ENCODE data around the gene SSBP2. TPM values are rescaled to one million over a fixed set of nuclear protein-coding genes. Genes with fewer than 3 reads are reported as not detected.

The SSBP2 gene
- total RNA-seq, 4 donors from 2014 or later, result 54.1 to 136 (median 69.8) TPM

DNA sequence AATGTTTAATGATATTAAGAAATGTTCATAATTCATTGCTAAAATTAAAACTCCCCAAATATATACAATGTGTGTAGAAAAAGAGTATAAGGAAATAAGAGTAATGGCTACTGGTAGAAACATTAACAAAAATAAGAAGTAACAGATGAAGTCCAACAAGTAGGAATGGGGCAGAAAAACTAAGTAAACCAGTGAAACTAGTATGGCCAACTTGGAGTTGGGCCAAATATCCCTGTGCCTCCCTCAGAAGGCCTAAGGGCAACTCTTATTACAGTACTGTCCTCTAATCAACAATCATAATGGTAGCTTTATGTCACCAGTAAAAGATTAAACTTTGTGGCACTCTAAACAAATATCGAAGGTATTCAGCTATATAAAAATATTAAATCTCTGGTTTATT is 93.5 kb downstream of the SSBP2 start:
- no peak for TF ChIP-seq EP300 (IDR thresholded peaks at IDR 0.05)
- TF ChIP-seq, protein P1, sequence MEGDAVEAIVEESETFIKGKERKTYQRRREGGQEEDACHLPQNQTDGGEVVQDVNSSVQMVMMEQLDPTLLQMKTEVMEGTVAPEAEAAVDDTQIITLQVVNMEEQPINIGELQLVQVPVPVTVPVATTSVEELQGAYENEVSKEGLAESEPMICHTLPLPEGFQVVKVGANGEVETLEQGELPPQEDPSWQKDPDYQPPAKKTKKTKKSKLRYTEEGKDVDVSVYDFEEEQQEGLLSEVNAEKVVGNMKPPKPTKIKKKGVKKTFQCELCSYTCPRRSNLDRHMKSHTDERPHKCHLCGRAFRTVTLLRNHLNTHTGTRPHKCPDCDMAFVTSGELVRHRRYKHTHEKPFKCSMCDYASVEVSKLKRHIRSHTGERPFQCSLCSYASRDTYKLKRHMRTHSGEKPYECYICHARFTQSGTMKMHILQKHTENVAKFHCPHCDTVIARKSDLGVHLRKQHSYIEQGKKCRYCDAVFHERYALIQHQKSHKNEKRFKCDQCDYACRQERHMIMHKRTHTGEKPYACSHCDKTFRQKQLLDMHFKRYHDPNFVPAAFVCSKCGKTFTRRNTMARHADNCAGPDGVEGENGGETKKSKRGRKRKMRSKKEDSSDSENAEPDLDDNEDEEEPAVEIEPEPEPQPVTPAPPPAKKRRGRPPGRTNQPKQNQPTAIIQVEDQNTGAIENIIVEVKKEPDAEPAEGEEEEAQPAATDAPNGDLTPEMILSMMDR (IDR thresholded peaks at IDR 0.05), result no peak
- TF ChIP-seq POLR2AphosphoS5 (IDR thresholded peaks at IDR 0.05), result no peak
- TF ChIP-seq POLR2A (IDR thresholded peaks at IDR 0.05), result no peak
- Histone ChIP-seq H3K27ac (no peak overlapping the region), H3K36me3 (no peaks in the 10 kb centered on the region), H3K4me3 (no peak overlapping the region), H3K27me3 (no peaks in the 10 kb centered on the region), H3K4me1 (no peaks in the 10 kb centered on the region), H3K9me3 (no peaks in the 10 kb centered on the region)
- 89% methylated on average over 1 of the region's 1 CpG for WGBS
- DNase-seq (ENCODE audit: low spot score in 2 of 2), result no peak

DNA sequence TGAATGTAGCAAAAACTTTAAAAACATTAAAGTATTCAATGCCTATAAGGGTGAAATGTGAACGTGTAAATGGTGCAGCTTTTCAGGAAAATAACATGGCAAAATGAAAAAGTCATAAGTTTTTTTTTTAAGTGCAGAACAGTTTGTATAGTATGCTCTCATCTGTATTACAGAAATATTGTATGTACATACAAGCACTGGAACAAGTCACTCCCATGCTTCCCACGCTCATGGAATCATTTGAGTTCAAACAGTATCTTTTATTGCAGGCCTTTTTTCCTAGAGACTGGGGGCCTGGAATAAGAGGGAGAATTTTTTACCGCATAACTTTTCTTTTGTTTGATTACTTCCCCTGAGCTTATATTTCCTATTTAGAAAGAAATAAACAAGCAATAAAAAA is 94.1 kb downstream of the SSBP2 start:
- no peaks in the 10 kb centered on the region for H3K4me1 ChIP-seq
- no peak overlapping the region for H3K27ac ChIP-seq
- no peaks in the 10 kb centered on the region for H3K9me3 ChIP-seq
- no peaks in the 10 kb centered on the region for H3K27me3 ChIP-seq
- DNase-seq (ENCODE audit: low spot score in 2 of 2), result no peak
- no peaks in the 10 kb centered on the region for H3K36me3 ChIP-seq
- no peak overlapping the region for H3K4me3 ChIP-seq
- WGBS, result 83% methylated on average over 3 of the region's 3 CpGs
- no peak for TF ChIP-seq POLR2AphosphoS5 (IDR thresholded peaks at IDR 0.05)

DNA sequence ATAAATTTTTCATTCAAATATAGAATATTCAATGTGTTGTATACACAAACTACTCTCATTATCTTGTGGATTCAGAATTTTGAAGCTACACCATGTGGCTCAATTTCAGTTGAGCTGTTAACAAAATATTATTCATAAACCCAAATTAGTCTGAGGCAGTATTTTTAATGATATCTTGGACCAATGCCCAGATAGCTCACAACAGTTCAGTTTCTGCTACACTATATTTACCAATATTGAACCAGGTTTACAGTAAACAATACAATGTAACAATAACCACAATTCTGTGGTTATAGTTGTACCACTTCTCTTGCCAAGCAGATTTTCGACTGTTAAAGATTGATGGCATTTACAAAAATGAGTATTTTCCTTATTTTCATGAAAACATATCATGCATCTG is 99.9 kb downstream of the SSBP2 start:
- no peak overlapping the region for H3K4me3 ChIP-seq
- no peak for DNase-seq (ENCODE audit: low spot score in 2 of 2)
- H3K27ac ChIP-seq, result no peak overlapping the region
- no peaks in the 10 kb centered on the region for H3K36me3 ChIP-seq
- WGBS, result 50% methylated on average over 1 of the region's 1 CpG
- no peaks in the 10 kb centered on the region for H3K9me3 ChIP-seq
- TF ChIP-seq POLR2A (IDR thresholded peaks at IDR 0.05) (no peak), EP300 (IDR thresholded peaks at IDR 0.05) (no peak), POLR2AphosphoS5 (IDR thresholded peaks at IDR 0.05) (no peak)
- TF ChIP-seq, protein P1 (IDR thresholded peaks at IDR 0.05), result no peak
- H3K4me1 ChIP-seq, result peaks cover 3% of the 10 kb centered on the region
- H3K27me3 ChIP-seq, result no peaks in the 10 kb centered on the region

DNA sequence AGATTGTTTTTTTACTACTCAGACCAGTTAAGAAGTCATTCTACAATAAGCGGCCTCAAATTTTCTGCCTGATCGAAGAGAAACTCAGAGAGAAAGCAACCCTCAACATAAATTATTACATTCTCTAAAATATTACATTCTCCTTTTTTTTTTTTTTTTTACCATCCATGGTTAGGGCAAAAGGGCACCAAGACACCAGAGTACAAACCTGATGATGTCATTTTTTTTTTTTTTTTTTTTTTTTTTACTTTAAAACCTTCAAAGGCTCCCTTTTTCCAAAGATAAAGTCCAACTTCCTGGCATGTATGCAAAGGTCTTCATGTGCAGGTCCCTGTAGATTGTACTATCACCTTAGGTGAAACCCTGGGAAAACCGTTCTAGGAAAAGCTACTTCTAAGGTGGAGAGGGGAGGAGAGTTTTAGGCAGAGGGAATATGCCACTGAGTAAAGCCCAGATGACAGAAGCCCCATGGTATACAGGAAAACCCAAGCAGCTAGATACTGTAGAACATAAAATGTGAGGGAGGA is 104.4 kb downstream of the SSBP2 start:
- TF ChIP-seq, protein P1 (IDR thresholded peaks at IDR 0.05), result no peak
- TF ChIP-seq POLR2A (IDR thresholded peaks at IDR 0.05) (no peak), POLR2AphosphoS5 (IDR thresholded peaks at IDR 0.05) (no peak), EP300 (IDR thresholded peaks at IDR 0.05) (no peak)
- Histone ChIP-seq H3K4me3 (no peak overlapping the region), H3K27me3 (no peaks in the 10 kb centered on the region), H3K4me1 (peaks cover 6% of the 10 kb centered on the region), H3K27ac (no peak overlapping the region), H3K36me3 (no peaks in the 10 kb centered on the region), H3K9me3 (no peaks in the 10 kb centered on the region)
- 97% methylated on average over 3 of the region's 3 CpGs for WGBS
- no peak for DNase-seq (ENCODE audit: low spot score in 2 of 2)

DNA sequence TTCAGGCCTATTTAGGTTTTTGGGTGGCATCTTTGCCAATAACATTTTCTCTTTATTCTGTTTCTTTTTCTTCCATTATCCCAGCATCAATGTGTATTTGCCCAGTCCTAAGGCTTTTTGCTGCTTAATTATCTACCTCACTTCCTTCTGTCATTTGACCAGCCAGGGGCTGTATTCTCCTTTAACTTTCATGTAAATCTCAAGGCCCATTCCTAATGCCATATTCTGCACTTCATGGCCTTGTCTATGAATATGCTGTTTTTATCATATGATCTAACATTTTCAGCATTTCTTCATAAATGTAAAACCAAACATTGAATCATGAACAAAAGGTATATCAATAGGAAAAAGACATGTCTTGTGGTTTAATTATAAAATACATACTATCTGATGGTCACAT is 108.7 kb downstream of the SSBP2 start:
- DNase-seq (ENCODE audit: low spot score in 2 of 2), result no peak
- no peak for TF ChIP-seq POLR2A (IDR thresholded peaks at IDR 0.05)
- no peak for TF ChIP-seq POLR2AphosphoS5 (IDR thresholded peaks at IDR 0.05)
- TF ChIP-seq EP300 (IDR thresholded peaks at IDR 0.05), result no peak
- TF ChIP-seq, protein P1 (IDR thresholded peaks at IDR 0.05), result no peak
- Histone ChIP-seq H3K4me3 (no peak overlapping the region), H3K36me3 (no peaks in the 10 kb centered on the region), H3K27me3 (no peaks in the 10 kb centered on the region), H3K9me3 (no peaks in the 10 kb centered on the region), H3K4me1 (peaks cover 6% of the 10 kb centered on the region), H3K27ac (no peak overlapping the region)

DNA sequence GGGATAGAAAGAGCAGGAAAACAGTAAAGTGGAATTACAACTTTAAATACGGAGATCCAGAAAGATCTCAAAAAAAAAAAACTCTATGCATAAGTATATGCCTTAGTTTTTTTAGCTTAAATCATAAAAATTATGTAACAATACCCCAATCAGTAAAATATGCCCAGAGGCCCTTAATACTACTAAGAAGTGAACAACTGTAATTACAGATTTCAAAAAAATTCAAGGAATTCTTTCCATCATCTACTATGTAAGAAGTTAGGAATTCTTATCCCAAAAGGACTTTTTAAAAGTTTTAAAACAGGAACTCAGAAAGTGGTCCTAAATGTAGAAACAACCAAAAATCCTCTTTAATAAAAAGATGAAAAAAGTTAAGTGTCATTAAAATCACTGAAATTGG is 111.3 kb downstream of the SSBP2 start:
- Histone ChIP-seq H3K27ac (no peak overlapping the region), H3K27me3 (no peaks in the 10 kb centered on the region), H3K9me3 (no peaks in the 10 kb centered on the region), H3K4me3 (no peak overlapping the region), H3K4me1 (peaks cover 6% of the 10 kb centered on the region), H3K36me3 (no peaks in the 10 kb centered on the region)
- no peak for TF ChIP-seq POLR2AphosphoS5 (IDR thresholded peaks at IDR 0.05)
- no peak for TF ChIP-seq EP300 (IDR thresholded peaks at IDR 0.05)
- no peak for TF ChIP-seq POLR2A (IDR thresholded peaks at IDR 0.05)
- TF ChIP-seq, protein P1 (IDR thresholded peaks at IDR 0.05), result no peak
- WGBS, result 48% methylated on average over 1 of the region's 1 CpG
- no peak for DNase-seq (ENCODE audit: low spot score in 2 of 2)

All from suprapubic skin (tissue), 4 donors.